Endothelial cell (in vitro differentiated cells): ENCODE measurements around the gene RUNX2. TPM values are rescaled to one million over a fixed set of nuclear protein-coding genes. Genes with fewer than 3 reads are reported as not detected.

Experiments
- DNase-seq: peaks from one replicate; pipeline ENCODE4 v3.0.0; 2021; ENCODE audit warnings: low spot score
- H3K27ac Mint-ChIP-seq: one replicate; pipeline ENCODE4 v1.8.0; 2021; ENCODE audit warnings: mixed read lengths, inconsistent platforms; ENCODE audit not compliant: unreplicated experiment
- H3K27me3 Mint-ChIP-seq: one replicate; pipeline ENCODE4 v1.8.0; 2021; ENCODE audit warnings: mild to moderate bottlenecking, moderate library complexity, mixed read lengths, inconsistent platforms; ENCODE audit not compliant: unreplicated experiment
- H3K36me3 Mint-ChIP-seq: one replicate; pipeline ENCODE4 v1.8.0; 2021; ENCODE audit warnings: mild to moderate bottlenecking, low read depth, mixed read lengths, inconsistent platforms; ENCODE audit not compliant: unreplicated experiment
- H3K4me1 Mint-ChIP-seq: one replicate; pipeline ENCODE4 v1.8.0; 2021; ENCODE audit warnings: mild to moderate bottlenecking, mixed read lengths, inconsistent platforms; ENCODE audit not compliant: unreplicated experiment
- H3K4me3 Mint-ChIP-seq: one replicate; pipeline ENCODE4 v1.8.0; 2021; ENCODE audit warnings: mild to moderate bottlenecking, mixed read lengths, inconsistent platforms; ENCODE audit not compliant: unreplicated experiment
- H3K9me3 Mint-ChIP-seq: one replicate; pipeline ENCODE4 v1.8.0; 2021; ENCODE audit warnings: mixed read lengths, inconsistent platforms; ENCODE audit not compliant: unreplicated experiment
- CTCF ChIP-seq: fragments of 200-600 bp; sonication (generic); IDR thresholded peaks from one replicate; pipeline ENCODE4 v1.5.0; 2021; ENCODE audit warnings: antibody characterized with exemption; ENCODE audit not compliant: unreplicated experiment
- total RNA-seq: library from RNA; stranded (reverse); fragmentation: NEBNext Ultra II Directional; extraction: Animal tissue kit (Norgen Biotek cat#: 25700); gene quantifications from one replicate; pipeline ENCODE4 v1.2.1, GENCODE V29; 2021; ENCODE audit not compliant: unreplicated experiment

The RUNX2 gene
- total RNA-seq, 1 donor from 2014 or later: 1.8 TPM

GRCh38 chr6:45540375-45540920 is 212.3 kb downstream of the RUNX2 start:
- Mint-ChIP-seq H3K27ac (no peak overlapping the region), H3K4me3 (no peak overlapping the region), H3K27me3 (no peaks in the 10 kb centered on the region), H3K4me1 (peaks cover 45% of the 10 kb centered on the region), H3K36me3 (no peaks in the 10 kb centered on the region), H3K9me3 (no peaks in the 10 kb centered on the region)
- DNase-seq: no peak
- no peak for TF ChIP-seq CTCF

- Mint-ChIP-seq H3K27me3 (no peaks in the 10 kb centered on the region), H3K9me3 (no peaks in the 10 kb centered on the region), H3K36me3 (no peaks in the 10 kb centered on the region), H3K4me1 (peaks cover 33% of the 10 kb centered on the region), H3K27ac (no peak overlapping the region), H3K4me3 (no peak overlapping the region)
- no peak for TF ChIP-seq CTCF
- DNase-seq: no peak
Measured at GRCh38 chr6:45541934-45542333, 213.8 kb downstream of the RUNX2 start.

GRCh38 chr6:45543298-45544235 is 215.4 kb downstream of the RUNX2 start:
- peaks cover 28% of the 10 kb centered on the region for H3K4me1 Mint-ChIP-seq
- no peak for TF ChIP-seq CTCF
- H3K9me3 Mint-ChIP-seq: no peaks in the 10 kb centered on the region
- no peak overlapping the region for H3K27ac Mint-ChIP-seq
- no peaks in the 10 kb centered on the region for H3K27me3 Mint-ChIP-seq
- no peaks in the 10 kb centered on the region for H3K36me3 Mint-ChIP-seq
- no peak for DNase-seq
- H3K4me3 Mint-ChIP-seq: no peak overlapping the region

GRCh38 chr6:45545416-45545815 is 217.3 kb downstream of the RUNX2 start:
- no peak for DNase-seq
- H3K36me3 Mint-ChIP-seq: no peaks in the 10 kb centered on the region
- H3K4me3 Mint-ChIP-seq: no peak overlapping the region
- no peaks in the 10 kb centered on the region for H3K9me3 Mint-ChIP-seq
- no peak overlapping the region for H3K27ac Mint-ChIP-seq
- TF ChIP-seq CTCF: no peak
- peaks cover 16% of the 10 kb centered on the region for H3K4me1 Mint-ChIP-seq
- H3K27me3 Mint-ChIP-seq: no peaks in the 10 kb centered on the region
